Activated CD8-positive, alpha-beta T cell treated with anti-CD3 and anti-CD28 coated beads, Interleukin-2, amount 10 ng/mL, durations not matched to agents 7 days and 5 days (primary cell): Measurements from ENCODE around the gene POLR3E. TPM values are rescaled to one million over a fixed set of nuclear protein-coding genes. Genes with fewer than 3 reads are reported as not detected.
A peak's percentile ranks its signal among the peaks of the same experiment; 100 is the strongest.

ENCODE experiments used
- ATAC-seq: fragments of 150-1000 bp; cut with Tn5 transposase; one replicate; pipeline ENCODE4 v1.10.0; 2021; ENCODE audit warnings: moderate library complexity
- CTCF ChIA-PET: fragments of 350-600 bp; sonication (Branson Sonifier 250); formaldehyde crosslinking; loops from one replicate; lab custom pipeline; 2021; ENCODE audit warnings: antibody characterized with exemption; lab: Charles Lee
- POLR2A ChIA-PET: fragments of 350-600 bp; sonication (Branson Sonifier 250); formaldehyde crosslinking; loops from one replicate; lab custom pipeline; 2021; ENCODE audit warnings: antibody characterized with exemption; lab: Charles Lee
- DNase-seq: peaks from one replicate; pipeline ENCODE4 v3.0.0-alpha.2; 2020
- H3K27ac Mint-ChIP-seq: one replicate; pipeline ENCODE4 v1.8.0; 2021; ENCODE audit warnings: mild to moderate bottlenecking, mixed read lengths
- H3K27me3 Mint-ChIP-seq: one replicate; pipeline ENCODE4 v1.8.0; 2021; ENCODE audit warnings: low read depth, mixed read lengths
- H3K36me3 Mint-ChIP-seq: one replicate; pipeline ENCODE4 v1.8.0; 2021; ENCODE audit warnings: low read depth, mixed read lengths
- H3K4me1 Mint-ChIP-seq: one replicate; pipeline ENCODE4 v1.8.0; 2021; ENCODE audit warnings: low read depth, mixed read lengths
- H3K4me3 Mint-ChIP-seq: one replicate; pipeline ENCODE4 v1.8.0; 2021; ENCODE audit warnings: mild to moderate bottlenecking, mixed read lengths
- H3K9me3 Mint-ChIP-seq: one replicate; pipeline ENCODE4 v1.8.0; 2022; ENCODE audit warnings: mixed read lengths; ENCODE audit not compliant: insufficient read depth
- total RNA-seq, 2 experiments: library from RNA; stranded (reverse); gene quantifications; one replicate each; pipeline ENCODE4 v1.2.3, GENCODE V29; 2021

POLR3E gene
- total RNA-seq, 2 experiments from 2014 or later, result 43.8 to 49.9 TPM

DNA sequence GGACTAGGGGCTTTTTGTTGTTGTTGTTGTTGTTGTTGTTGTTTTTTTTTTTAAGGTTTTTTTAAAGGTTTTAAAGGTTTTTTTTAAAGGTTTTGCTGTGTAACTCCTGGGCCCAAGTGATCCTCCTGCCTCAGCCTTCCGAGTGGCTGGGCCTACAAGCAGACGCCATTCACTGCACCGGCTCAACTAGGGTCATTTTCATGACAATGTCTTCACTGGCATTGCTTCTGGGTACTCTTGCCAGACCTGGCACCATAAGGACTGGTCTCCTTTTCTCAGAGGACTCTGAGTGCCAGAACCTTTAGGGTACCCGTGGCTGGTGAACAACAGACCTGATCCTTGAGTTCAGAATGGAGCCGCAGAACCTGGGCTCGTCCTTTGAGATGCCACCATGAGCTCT is 20.4 kb downstream of the POLR3E start:
- POLR2A ChIA-PET, result no interaction called here
- CTCF ChIA-PET, result interaction anchor here (0.6 to 1.6 kb wide), 4 partner anchors 12 to 218 kb away, joined by 3 to 5 read pairs (median 4); no protein-coding TSS in a partner anchor
- H3K27me3 Mint-ChIP-seq, result no peaks in the 10 kb centered on the region
- H3K36me3 Mint-ChIP-seq, result peaks cover 41% of the 10 kb centered on the region
- ATAC-seq (no peak), DNase-seq (no peak)
- H3K4me1 Mint-ChIP-seq, result no peaks in the 10 kb centered on the region
- H3K27ac Mint-ChIP-seq, result no peak overlapping the region
- H3K4me3 Mint-ChIP-seq, result no peak overlapping the region
- no peaks in the 10 kb centered on the region for H3K9me3 Mint-ChIP-seq

DNA sequence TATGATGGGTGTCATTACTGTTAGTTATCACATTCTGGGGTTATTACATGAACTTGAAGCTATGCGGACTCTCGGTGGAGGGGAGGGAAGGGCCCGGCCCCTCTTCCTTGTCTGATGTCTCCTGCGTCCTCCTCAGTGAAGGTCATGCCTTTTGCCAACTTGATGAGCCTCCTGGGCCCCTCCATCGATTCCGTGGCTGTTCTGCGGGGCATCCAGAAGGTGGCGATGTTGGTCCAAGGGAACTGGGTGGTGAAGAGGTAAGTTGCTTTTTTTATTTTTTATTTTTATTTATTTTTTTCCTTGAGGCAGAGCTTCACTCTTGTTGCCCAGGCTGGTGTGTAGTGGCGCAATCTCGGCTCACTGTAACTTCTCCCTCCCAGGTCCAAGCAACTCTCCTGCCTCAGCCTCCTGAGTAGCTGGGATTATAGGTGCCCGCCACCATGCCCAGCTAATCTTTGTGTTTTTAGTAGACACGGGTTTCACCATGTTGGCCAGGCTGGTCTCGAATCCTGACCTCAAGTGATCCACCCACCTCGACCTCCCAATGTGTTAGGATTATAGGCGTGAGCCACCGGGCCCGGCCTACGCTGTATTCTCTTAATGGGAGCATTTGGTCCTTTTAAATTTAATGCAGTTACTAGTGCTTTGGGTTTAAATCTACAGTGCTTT is 21.6 kb downstream of the POLR3E start:
- Mint-ChIP-seq H3K36me3 (peaks cover 37% of the 10 kb centered on the region), H3K4me3 (no peak overlapping the region), H3K27ac (no peak overlapping the region), H3K9me3 (no peaks in the 10 kb centered on the region), H3K27me3 (no peaks in the 10 kb centered on the region), H3K4me1 (no peaks in the 10 kb centered on the region)
- CTCF ChIA-PET, result interaction anchor here (1.0 to 1.9 kb wide), 6 partner anchors 13 to 89 kb away, joined by 3 to 10 read pairs (median 4); partner anchors contain the start of gene CDR2
- POLR2A ChIA-PET, result interaction anchor here (0.6 kb wide), 1 partner anchor 74 kb away, joined by 3 read pairs; no protein-coding TSS in a partner anchor
- ATAC-seq (peak; percentile 32), DNase-seq (peak; percentile 74)

DNA sequence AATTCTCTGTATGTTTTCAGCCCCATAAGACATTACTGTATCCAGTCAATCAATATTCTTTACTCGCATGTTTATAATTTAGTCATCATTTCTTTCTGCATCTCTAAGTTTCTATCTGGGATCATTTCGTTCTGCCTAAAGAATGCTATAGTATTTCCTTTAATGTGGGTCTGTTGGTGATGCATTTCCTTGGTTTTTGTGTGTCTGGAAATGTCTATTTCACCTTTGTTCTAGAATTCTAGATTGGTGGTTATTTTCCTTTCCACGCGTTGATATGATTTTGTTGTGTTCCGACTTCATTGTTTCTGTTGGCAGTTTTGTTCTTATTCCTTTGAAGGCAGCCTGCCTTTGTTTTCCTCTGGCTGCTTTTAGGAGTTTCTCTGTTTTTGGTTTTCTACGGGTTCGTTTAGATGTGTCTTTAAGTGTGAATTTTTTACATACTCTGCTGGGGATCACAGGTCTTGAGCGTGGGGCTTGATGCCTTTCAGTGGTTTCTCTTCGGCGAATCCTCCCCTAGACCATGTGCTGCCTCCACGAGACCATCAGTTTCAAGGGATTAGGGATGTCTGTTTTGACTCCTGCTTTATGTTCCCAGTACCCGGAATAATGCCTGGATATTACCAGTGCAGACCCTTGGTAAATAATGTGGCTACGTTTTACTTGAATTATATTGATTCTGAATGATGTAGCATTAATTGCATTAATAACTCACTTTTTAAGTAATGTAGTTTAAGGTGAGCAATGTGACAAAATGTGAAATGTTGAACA is 23.5 kb downstream of the POLR3E start:
- H3K4me1 Mint-ChIP-seq, result no peaks in the 10 kb centered on the region
- ChIA-PET CTCF (interaction anchor here (0.6 to 1.7 kb wide), 20 partner anchors 9 to 765 kb away, joined by 3 to 10 read pairs (median 4); partner anchors contain the start of gene POLR3E), POLR2A (interaction anchor here (1.0 kb wide), 1 partner anchor 36 kb away, joined by 3 read pairs; no protein-coding TSS in a partner anchor)
- H3K27me3 Mint-ChIP-seq, result no peaks in the 10 kb centered on the region
- DNase-seq (no peak), ATAC-seq (no peak)
- H3K36me3 Mint-ChIP-seq, result peaks cover 33% of the 10 kb centered on the region
- H3K27ac Mint-ChIP-seq, result no peak overlapping the region
- no peaks in the 10 kb centered on the region for H3K9me3 Mint-ChIP-seq
- no peak overlapping the region for H3K4me3 Mint-ChIP-seq

DNA sequence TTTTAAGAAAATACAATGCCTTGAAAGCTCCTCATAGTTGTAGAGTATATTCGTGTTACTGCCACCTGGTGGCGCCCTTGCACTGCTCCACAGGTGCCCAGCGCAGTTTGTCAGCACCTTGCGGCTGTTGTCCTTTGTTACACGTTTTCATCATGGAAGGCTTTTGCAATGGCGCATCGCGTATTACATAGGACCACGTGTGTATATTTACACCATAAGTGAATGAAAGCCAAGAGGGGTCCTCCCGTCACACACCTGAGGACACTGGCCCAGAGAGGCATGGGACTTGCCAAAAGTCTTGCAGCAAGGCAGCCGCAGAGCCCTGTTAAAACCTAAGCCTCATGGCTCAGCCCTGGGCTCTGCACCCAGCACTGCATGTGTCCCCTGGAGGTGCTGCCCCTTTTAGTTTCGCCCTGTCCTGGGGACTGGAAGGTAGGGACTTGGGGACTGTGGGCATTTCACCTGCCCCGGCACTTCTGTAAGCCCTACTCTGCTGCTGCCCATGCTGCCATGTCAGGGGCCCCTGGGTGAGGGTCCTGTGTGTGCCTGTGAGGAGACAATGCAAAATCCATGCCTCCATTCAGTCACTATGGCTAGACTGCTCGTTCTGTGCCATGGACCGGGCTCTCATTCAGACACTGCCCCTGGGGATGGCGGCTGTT is 24.3 kb downstream of the POLR3E start:
- peak overlapping the region; percentile 20 for H3K27ac Mint-ChIP-seq
- no peaks in the 10 kb centered on the region for H3K4me1 Mint-ChIP-seq
- no peaks in the 10 kb centered on the region for H3K27me3 Mint-ChIP-seq
- peaks cover 31% of the 10 kb centered on the region for H3K36me3 Mint-ChIP-seq
- DNase-seq, result peak; percentile 82
- no peaks in the 10 kb centered on the region for H3K9me3 Mint-ChIP-seq
- no peak overlapping the region for H3K4me3 Mint-ChIP-seq
- POLR2A ChIA-PET, result interaction anchor here (1.0 kb wide), 1 partner anchor 36 kb away, joined by 3 read pairs; no protein-coding TSS in a partner anchor
- CTCF ChIA-PET, result interaction anchor here (0.6 to 1.3 kb wide), 19 partner anchors 10 to 766 kb away, joined by 3 to 10 read pairs (median 4); partner anchors contain the start of gene POLR3E
- ATAC-seq, result peak; percentile 75

DNA sequence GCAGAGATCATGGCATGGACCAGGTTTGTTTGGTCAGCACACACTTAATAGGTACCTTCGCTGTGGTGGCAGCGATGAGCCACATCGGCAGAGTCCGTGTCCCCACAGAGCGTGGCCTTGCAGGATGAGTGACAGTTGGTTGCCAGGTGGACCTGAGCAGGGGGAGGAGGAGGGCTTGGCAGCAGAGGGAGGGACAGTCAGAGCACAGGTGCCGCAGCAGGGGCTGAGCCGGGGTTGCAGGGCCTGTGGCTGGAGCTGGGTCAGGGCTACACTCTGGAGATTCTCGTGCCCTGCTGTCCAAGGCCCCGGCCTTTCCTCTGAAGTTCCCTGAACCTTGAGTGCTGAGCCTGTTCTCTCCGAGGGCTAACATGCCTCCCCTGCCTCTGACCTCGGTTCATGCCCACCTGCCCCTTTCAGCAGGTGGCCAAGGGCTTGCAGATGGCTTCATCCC is 24.8 kb downstream of the POLR3E start:
- Mint-ChIP-seq H3K27me3 (no peaks in the 10 kb centered on the region), H3K36me3 (peaks cover 34% of the 10 kb centered on the region), H3K27ac (no peak overlapping the region), H3K4me3 (no peak overlapping the region), H3K9me3 (no peaks in the 10 kb centered on the region), H3K4me1 (no peaks in the 10 kb centered on the region)
- ChIA-PET POLR2A (no interaction called here), CTCF (interaction anchor here (1.3 kb wide), 1 partner anchor 39 kb away, joined by 5 read pairs; no protein-coding TSS in a partner anchor)
- DNase-seq (no peak), ATAC-seq (no peak)

DNA sequence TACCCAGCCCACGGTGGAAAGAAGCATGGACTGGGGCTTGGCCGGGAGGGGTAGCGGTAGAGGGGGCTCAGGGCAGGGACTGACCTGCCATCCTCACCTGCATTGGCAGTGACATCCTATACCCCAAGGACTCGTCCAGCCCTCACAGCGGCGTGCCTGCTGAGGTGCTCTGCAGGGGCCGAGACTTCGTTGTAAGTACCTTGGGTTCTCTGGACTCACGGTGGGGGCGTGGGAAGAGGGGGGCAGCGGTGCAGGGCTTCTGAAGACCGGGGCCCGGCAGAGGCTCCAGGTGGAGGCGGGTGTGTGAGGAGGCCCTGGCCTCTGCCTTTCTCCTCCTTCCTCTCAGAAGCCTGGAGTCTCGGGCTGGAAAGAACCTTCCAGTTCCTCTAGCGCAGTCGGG is 25.5 kb downstream of the POLR3E start:
- no peak overlapping the region for H3K4me3 Mint-ChIP-seq
- H3K27ac Mint-ChIP-seq, result no peak overlapping the region
- DNase-seq (no peak), ATAC-seq (no peak)
- POLR2A ChIA-PET, result no interaction called here
- no peaks in the 10 kb centered on the region for H3K4me1 Mint-ChIP-seq
- H3K27me3 Mint-ChIP-seq, result no peaks in the 10 kb centered on the region
- CTCF ChIA-PET, result no interaction called here
- no peaks in the 10 kb centered on the region for H3K9me3 Mint-ChIP-seq
- peaks cover 36% of the 10 kb centered on the region for H3K36me3 Mint-ChIP-seq

DNA sequence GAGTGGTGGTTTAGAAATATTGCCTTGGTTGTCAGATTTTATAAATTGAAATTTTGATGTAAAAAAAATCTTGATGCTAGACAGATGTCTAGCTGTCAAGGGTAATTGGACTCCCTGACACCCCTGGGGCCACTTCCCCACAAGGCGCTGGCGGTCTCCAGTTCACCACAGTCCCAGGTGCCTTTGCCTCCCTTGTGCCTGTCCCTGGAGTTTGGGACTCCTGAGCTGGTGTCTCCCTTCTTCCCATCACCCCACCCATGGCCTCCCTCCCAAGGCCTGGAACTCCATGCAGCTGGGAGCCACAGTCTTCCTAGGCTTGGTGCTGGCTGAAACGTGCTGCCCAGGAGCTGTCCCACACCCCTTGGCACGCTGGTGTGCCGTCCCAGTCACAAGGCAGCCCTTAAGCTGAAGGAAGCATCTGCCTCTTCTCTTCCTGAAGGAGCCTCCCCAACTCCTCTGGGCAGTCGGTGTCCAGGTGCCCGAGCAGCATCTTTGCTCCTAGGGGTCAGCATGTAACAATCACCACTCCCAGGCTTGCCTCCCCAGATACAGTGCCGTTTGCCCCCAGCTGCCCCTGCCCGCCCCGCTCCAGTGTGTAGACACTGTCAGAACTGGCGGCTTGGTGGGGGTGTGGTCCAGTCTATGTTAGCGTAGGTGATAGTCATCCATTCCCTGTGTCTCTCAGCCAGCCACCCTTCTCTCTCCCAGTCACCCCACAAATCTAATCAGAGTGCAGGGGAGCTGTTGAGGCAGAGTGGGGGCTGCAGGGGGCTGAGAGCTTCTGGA is 26.2 kb downstream of the POLR3E start:
- H3K27ac Mint-ChIP-seq, result no peak overlapping the region
- ChIA-PET CTCF (no interaction called here), POLR2A (no interaction called here)
- H3K9me3 Mint-ChIP-seq, result no peaks in the 10 kb centered on the region
- H3K27me3 Mint-ChIP-seq, result no peaks in the 10 kb centered on the region
- no peaks in the 10 kb centered on the region for H3K4me1 Mint-ChIP-seq
- H3K4me3 Mint-ChIP-seq, result no peak overlapping the region
- ATAC-seq, result no peak
- DNase-seq, result no peak
- peaks cover 37% of the 10 kb centered on the region for H3K36me3 Mint-ChIP-seq

DNA sequence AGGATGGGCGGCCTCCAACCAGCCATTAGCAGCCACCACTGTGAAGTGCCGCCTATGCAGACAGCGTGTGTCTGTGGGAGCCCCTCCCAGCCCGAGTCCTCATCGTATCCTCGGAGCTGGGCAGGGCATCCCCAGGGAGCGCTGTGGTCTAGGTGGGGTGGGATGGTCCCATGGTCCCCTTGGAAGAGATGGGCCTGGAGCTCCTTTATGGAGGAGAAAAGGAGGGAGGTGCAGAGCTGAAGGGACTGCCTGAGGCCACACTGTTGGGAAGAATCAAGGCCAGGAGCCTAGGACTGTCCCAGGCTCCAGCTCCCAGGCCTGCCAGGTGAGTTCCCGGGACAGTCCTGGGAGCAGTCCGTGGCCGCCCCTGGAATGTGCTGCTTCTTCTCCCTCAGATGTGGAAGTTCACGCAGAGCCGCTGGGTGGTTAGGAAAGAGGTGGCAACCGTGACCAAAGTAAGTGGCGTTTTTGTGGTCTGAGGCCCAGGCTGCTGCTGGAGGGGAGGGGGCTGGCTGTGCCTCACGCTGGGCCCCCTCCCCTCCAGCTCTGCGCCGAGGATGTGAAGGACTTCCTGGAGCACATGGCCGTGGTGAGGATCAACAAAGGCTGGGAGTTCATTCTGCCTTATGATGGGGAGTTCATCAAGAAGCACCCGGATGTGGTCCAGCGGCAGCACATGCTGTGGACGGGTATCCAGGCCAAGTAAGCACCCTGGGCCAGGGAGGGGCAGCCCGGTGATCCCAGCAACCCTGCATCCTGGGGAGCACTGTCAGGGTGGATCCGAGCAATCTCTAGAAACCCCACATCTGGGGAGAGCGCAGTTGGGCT is 27.0 kb downstream of the POLR3E start:
- Mint-ChIP-seq H3K27me3 (no peaks in the 10 kb centered on the region), H3K27ac (peak overlapping the region; percentile 5), H3K4me1 (no peaks in the 10 kb centered on the region), H3K36me3 (peaks cover 36% of the 10 kb centered on the region), H3K9me3 (no peaks in the 10 kb centered on the region), H3K4me3 (no peak overlapping the region)
- ATAC-seq (no peak), DNase-seq (no peak)
- POLR2A ChIA-PET, result no interaction called here
- CTCF ChIA-PET, result no interaction called here

DNA sequence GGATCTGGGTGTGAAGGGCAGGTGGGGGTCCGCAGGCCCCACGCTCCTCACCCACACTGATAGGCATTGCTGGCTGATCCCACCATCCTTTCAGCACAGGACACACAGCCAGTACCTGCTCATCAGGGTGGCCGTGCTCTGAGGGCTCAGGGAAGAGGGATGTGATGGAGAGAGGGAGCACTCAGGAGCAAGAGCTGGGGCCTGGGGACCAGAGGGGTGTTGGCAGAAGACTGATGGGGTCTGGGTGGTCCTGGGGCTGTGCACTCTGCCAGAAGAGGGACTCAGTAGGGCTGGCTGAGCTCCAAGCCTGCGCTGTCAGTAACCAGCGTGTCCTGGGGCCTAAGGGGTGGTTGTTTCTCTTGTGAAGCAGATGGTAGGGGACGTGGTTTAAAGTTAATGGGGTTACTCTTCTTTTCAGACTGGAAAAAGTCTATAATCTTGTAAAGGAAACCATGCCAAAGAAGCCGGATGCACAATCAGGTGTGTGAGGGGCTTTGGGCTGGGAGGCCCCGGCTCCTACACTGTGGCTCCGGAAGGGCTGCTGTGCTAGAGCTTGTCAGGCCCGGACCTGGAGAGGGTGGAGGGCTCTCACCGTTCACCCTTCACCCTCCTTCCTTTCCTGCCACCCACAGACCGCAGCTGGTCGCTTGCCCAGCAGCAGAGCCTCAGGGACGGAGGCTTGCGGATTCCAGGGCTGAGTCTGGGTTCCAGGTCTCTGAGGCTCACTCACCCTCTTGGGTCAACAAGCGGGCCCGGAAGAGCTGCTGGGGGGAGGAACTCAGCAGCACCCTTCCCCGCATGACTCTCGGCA is 27.8 kb downstream of the POLR3E start:
- Mint-ChIP-seq H3K27ac (peak overlapping the region; percentile 5), H3K4me3 (no peak overlapping the region), H3K4me1 (no peaks in the 10 kb centered on the region), H3K9me3 (no peaks in the 10 kb centered on the region), H3K36me3 (peaks cover 40% of the 10 kb centered on the region), H3K27me3 (no peaks in the 10 kb centered on the region)
- no peak for ATAC-seq
- ChIA-PET CTCF (interaction anchor here (0.7 kb wide), 1 partner anchor 11 kb away, joined by 3 read pairs; no protein-coding TSS in a partner anchor), POLR2A (interaction anchor here (0.5 kb wide), 1 partner anchor 9 kb away, joined by 3 read pairs; no protein-coding TSS in a partner anchor)
- no peak for DNase-seq
